ENCODE measurements around the gene CSH2. TPM values are rescaled to one million over a fixed set of nuclear protein-coding genes. Genes with fewer than 3 reads are reported as not detected.

The CSH2 gene
- total and polyA plus RNA-seq, 2 of the 13 experiments (the other 11 are each of a cell fraction or from before 2014, with no cell fraction given): not detected

- TF ChIP-seq ZBTB39 (CRISPR knock-in tag; IDR thresholded peaks at IDR 0.05): peak; percentile 3; the same call in 1 of the 2 replicates
- TF ChIP-seq ZNF12 (CRISPR knock-in tag; IDR thresholded peaks at IDR 0.05): no peak
- TF ChIP-seq PCBP2 (optimal IDR thresholded peaks at IDR 0.05; ENCODE audit: low read depth, low read length, poor library complexity, severe bottlenecking): no peak
- TF ChIP-seq PATZ1 (CRISPR knock-in tag; IDR thresholded peaks at IDR 0.05): no peak
- no peak for TF ChIP-seq MAF1 (CRISPR knock-in tag; IDR thresholded peaks at IDR 0.05; ENCODE audit: borderline replicate concordance)
- no peak for TF ChIP-seq JUNB (CRISPR knock-in tag; IDR thresholded peaks at IDR 0.05; ENCODE audit: borderline replicate concordance)
- TF ChIP-seq ZFP36L2 (CRISPR knock-in tag; IDR thresholded peaks at IDR 0.05): no peak
- no peak for TF ChIP-seq PAWR (CRISPR knock-in tag; IDR thresholded peaks at IDR 0.05; ENCODE audit: borderline replicate concordance)
- TF ChIP-seq NCOA1 (CRISPR knock-in tag; IDR thresholded peaks at IDR 0.05): 0 out of 2 replicates have a peak, but pooled peaks have one; percentile 73
- no peak for TF ChIP-seq THYN1 (CRISPR knock-in tag; IDR thresholded peaks at IDR 0.05; ENCODE audit: borderline replicate concordance, low read depth)
- no peak for TF ChIP-seq ZNF33A (CRISPR knock-in tag; IDR thresholded peaks at IDR 0.05; ENCODE audit: borderline replicate concordance)
- TF ChIP-seq TIGD3 (CRISPR knock-in tag; IDR thresholded peaks at IDR 0.05; ENCODE audit: borderline replicate concordance): no peak
- no peak for TF ChIP-seq CBFB (CRISPR knock-in tag; IDR thresholded peaks at IDR 0.05)
- 0 out of 2 replicates have a peak, but pooled peaks have one; percentile 76 for TF ChIP-seq ZNF737 (CRISPR knock-in tag; IDR thresholded peaks at IDR 0.05; ENCODE audit: borderline replicate concordance)
- no peak for TF ChIP-seq THRA (CRISPR knock-in tag; IDR thresholded peaks at IDR 0.05; ENCODE audit: borderline replicate concordance)
- TF ChIP-seq FOXO1 (CRISPR knock-in tag; IDR thresholded peaks at IDR 0.05): no peak
- no peak for TF ChIP-seq ARNTL (CRISPR knock-in tag; IDR thresholded peaks at IDR 0.05)
- 0 out of 2 replicates have a peak, but pooled peaks have one; percentile 2 for TF ChIP-seq MXD3 (CRISPR knock-in tag; IDR thresholded peaks at IDR 0.05)
- no peak for TF ChIP-seq MBNL3 (CRISPR knock-in tag; conservative IDR thresholded peaks at IDR 0.05)
- no peak for TF ChIP-seq HHEX (CRISPR knock-in tag; IDR thresholded peaks at IDR 0.05)
- no peak for TF ChIP-seq JARID2 (CRISPR knock-in tag; IDR thresholded peaks at IDR 0.05; ENCODE audit: insufficient replicate concordance)
- peak; percentile 8; the same call in 1 of the 2 replicates for TF ChIP-seq CCDC6 (CRISPR knock-in tag; IDR thresholded peaks at IDR 0.05)
- TF ChIP-seq ZNF552 (CRISPR knock-in tag; IDR thresholded peaks at IDR 0.05; ENCODE audit: borderline replicate concordance): no peak
- no peak for TF ChIP-seq NCOA2 (CRISPR knock-in tag; IDR thresholded peaks at IDR 0.05)
- TF ChIP-seq HNF4A (CRISPR knock-in tag; IDR thresholded peaks at IDR 0.05): no peak
Observed at GRCh38 chr17:63827801-63828221, 45.7 kb downstream of the CSH2 start (continued).
